NCI-H748 (cell line): ENCODE data around the gene FAM83B.
A peak's percentile ranks its signal among the peaks of the same experiment; 100 is the strongest.
"Not testable (repeated sequence)": the region's sequence is repeated elsewhere in the genome, so short reads cannot be mapped to it uniquely, and the experiment has no call there.

ENCODE experiments used
- DNase-seq: peaks from one replicate; lab custom pipeline; 2025; ENCODE audit not compliant: unreplicated experiment; lab: John Stamatoyannopoulos, UW

FAM83B gene

GRCh38 chr6:54860739-54861138, 14.2 kb downstream of the FAM83B start:
- DNase-seq = no peak

DNA sequence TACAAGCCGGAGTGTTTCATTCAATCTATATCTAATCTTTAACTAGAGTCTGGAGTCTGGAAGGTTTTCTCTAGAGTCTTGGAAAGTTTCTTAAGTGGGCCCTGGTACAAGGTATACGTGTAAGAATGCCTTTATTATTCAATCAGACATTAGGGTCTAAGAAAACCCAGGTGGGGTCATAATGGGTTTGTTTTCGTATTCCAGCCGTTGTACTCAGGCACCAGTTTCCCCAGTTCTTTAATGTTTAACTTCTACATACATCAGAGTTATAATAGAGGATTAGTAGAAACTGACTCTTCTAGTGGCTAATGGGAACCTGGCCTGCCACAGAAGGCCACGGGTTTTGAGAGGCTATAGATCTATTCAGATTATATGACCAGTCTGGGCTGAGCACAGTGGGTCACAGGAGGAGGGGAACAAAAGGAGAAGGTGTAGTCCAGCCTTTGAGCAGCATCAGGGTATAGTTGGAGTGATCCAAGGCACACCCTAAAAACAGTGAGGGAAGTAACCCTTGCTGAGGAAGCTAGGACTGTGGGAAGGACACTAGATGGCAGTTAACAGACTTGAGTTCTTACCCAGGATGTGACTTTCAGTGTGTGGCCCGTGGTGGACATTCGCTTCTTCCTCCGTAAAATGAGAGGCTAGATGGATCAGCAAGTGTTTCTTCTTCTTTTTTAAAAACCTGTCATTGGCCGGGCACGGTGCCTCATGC, 15.5 kb downstream of the FAM83B start:
- DNase-seq = no peak

GRCh38 chr6:54864272-54864671, 17.7 kb downstream of the FAM83B start:
- DNase-seq = no peak

- no peak for DNase-seq
These were observed 18.6 kb downstream of the FAM83B start for GRCh38 chr6:54865091-54865631.

- DNase-seq = no peak
These were observed 22.0 kb downstream of the FAM83B start for GRCh38 chr6:54868556-54868955.

DNA sequence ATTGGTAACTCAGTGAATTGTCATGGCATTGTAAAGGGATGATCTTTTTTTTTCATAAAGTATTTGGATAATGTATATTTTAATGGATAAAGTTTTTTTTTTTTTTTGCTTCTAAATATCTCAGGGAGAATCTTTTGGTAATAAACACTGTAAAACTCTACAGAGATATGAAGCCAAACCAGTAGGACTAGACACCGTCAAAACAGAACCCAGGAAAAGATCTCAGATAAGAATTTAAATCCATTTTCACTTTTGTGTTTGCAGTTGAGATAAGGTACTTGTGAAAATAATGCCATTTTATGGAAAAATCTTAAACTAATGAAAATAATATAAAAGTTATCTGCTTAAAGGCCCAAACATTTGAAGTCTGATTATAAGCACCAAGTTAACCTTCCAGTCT, 27.0 kb downstream of the FAM83B start:
- no peak for DNase-seq

- no peak for DNase-seq
These were observed 27.9 kb downstream of the FAM83B start for GRCh38 chr6:54874349-54875048.

DNA sequence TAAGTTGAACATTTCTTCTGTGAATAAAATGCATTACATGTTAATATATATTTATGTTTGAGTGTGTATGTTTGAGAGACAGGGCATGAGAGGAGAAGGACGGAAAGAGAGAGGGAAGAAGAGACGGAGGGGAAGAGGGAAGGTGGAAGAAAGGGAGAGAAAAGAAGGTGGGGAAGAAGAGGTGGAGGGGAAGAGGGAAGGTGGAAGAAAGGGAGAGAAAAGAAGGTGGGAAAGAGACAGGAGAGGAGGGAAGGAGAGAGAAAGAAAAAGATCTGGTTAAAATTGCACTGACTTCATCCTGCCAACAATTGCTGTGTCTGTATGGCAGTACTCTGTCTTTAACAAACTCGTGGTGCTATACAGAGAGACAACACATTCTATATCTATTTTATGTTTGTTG, 29.0 kb downstream of the FAM83B start:
- no peak for DNase-seq

DNA sequence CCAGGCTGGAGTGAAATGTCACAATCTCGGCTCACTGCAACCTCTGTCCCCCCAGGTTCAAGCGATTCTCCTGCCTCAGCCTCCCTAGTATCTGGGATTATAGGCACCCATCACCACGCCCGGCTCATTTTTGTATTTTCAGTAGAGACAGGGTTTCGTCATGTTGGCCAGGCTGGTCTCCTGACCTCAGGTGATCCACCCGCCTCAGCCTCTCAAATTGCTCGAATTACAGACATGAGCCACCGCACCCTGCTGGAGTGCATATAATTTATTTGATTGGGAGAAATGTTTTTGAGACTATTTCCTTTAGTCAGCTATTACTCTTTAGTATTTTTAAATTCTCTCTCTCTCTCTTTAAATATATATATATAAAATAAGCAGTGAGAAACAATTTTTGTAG, 29.8 kb downstream of the FAM83B start:
- DNase-seq = peak; percentile 19

DNA sequence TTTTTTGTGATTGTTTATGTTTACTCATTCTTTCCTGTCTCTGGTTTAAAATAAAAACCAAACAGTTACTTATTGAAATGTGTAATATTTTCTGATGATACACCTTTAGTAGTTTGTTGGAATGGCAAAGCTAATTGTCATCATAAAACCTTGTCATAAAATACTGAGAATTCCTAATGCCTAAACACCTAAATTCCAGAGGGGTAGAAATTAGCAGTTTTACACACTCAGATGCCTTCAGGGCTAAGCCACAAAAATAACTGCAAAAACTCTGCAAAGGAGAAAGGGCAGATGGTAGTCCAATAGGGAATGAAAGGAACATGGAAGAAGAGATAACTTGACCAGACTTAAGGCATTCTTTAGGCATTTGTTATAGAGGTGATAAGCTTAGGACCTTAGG, 30.3 kb downstream of the FAM83B start:
- no peak for DNase-seq

DNA sequence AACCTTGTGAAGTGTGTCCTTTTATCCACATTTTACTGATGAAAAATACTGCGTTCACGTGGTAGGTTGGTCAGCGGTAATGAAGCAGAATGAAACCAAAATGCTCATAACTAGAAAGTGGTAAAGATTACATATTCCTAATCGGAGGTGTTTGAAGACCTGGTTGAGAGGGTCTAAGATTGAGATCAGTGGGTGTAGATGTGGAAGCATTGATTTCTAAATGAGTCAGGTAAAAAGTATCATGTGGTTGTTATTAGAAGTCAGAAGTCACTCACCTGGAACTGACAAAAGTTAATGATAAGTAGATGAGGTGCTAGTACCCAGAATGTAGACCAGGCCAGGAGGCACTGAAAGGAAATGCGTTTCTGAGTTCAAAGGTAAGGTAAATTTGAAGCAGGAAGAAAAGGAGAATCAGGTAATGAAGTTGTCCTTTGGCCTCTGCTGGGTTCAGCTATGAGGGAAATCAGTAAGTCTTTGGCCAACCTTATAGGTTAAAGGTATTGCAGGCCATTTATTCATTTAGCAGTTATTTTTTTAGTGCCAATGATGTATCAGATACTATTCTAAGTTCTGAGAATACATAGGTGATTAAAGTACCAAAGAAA, 31.2 kb downstream of the FAM83B start:
- DNase-seq = no peak

GRCh38 chr6:54878718-54879117, 32.1 kb downstream of the FAM83B start:
- DNase-seq = peak; percentile 43

- DNase-seq = no peak
These were observed 32.8 kb downstream of the FAM83B start for GRCh38 chr6:54879188-54879985.

DNA sequence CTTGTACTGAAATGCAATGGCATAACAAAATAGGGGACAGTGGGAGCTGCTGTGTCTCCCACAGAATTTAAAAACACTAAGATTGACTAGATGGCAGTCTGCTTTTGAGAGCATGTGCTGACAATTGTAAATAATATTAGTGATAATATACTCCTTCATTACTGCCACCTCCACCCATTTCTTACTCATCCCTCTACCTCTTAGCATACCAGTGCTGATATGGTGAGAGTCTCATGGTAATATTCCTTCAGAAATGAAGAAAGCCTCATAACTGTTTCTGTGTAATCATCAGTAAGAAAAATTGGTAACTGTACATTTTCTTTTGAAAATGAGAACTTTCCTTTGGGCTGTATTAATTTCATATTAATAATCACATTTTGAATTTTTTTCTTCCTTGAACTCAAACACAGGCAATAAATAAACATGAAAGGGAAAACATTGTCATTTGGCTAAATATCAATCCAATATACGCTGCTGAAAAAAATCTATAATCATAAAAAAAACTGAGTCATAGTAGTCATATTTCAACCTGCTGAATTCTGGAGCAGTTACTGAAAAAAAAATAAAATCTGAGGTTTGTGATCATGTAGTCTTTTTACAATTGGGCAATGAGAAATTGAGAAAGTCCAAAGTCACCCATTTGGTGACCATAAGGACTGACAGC, 34.6 kb downstream of the FAM83B start:
- no peak for DNase-seq

DNA sequence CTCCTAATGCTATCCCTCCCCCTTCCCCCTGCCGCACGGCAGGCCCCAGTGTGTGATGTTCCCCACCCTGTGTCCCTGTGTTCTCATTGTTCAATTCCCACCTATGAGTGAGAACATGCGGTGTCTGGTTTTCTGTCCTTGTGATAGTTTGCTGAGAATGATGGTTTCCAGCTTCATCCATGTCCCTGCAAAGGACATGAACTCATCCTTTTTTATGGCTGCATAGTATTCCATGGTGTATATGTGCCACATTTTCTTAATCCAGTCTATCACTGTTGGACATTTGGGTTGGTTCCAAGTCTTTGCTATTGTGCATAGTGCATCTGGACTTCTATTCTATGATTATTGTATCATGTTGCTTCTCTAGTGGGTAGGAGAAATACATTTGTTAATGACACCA, 35.3 kb downstream of the FAM83B start:
- not testable (repeated sequence) for DNase-seq

GRCh38 chr6:54886932-54887584, 40.5 kb downstream of the FAM83B start:
- DNase-seq = no peak

DNA sequence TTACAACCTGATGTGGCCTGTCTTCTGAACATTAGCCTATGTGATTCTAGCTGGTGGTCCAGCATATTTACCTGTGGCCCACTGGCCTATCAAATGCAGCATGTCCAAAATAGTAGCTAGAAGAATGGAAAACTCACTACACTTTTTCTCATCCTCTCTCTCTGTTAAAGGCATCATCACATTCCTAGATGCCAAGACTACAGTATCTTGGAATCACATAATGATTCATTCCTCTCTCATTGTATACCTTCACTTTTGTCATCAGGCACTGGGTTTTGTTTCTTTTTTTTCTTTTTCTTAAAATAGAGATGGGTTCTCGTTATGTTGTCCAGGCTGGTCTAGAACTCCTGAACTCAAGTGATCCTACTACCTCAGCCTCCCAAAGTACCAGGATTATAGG, 45.0 kb downstream of the FAM83B start:
- no peak for DNase-seq

DNA sequence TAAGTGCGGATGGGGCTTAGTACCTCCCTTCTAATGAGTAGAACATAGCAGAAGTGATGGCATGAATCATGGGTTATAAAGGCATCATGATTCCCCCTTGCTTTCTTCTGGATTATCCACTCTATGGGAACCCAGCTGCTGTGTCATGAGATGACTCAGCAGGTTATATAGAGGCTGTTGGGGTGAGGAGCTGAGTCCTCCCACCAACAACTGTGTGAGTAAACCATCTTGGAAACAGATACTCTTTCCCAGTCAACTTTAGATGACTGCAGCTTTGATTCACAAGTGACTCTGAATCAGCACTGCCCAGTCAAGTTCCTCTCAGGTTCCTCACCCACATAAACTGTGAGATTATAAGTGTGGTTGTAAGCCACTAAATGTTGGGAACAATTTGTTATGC, 46.3 kb downstream of the FAM83B start:
- no peak for DNase-seq

GRCh38 chr6:54893818-54894217, 47.2 kb downstream of the FAM83B start:
- DNase-seq = no peak

DNA sequence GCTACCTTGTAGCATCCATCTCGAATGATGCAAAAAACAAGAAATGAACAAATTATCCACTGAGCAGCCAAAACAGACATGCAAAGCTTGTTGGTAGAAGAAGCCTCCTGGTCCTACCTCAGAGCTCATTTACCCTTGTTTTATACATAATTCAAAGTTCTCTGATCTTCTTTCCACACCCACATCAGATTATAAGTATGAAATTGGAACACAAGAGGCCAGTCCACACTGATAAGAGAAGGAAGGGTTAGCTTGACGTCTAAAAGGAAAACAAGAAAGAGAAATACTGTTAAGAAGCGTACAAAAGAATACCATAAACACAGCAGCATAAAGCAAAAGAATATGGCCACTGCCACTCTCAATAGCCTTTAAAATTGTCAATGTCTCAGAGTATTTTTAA, 49.7 kb downstream of the FAM83B start:
- DNase-seq = no peak
